GM18868 (cell line): ENCODE data around the gene ATP11A.
A peak's percentile ranks its signal among the peaks of the same experiment; 100 is the strongest.

Experiments
- ATAC-seq: cut with Tn5 transposase; IDR thresholded peaks from one replicate; pipeline ENCODE4 v1.9.1; 2021; ENCODE audit warnings: mild to moderate bottlenecking, moderate library complexity; ENCODE audit not compliant: unreplicated experiment

The ATP11A gene

DNA sequence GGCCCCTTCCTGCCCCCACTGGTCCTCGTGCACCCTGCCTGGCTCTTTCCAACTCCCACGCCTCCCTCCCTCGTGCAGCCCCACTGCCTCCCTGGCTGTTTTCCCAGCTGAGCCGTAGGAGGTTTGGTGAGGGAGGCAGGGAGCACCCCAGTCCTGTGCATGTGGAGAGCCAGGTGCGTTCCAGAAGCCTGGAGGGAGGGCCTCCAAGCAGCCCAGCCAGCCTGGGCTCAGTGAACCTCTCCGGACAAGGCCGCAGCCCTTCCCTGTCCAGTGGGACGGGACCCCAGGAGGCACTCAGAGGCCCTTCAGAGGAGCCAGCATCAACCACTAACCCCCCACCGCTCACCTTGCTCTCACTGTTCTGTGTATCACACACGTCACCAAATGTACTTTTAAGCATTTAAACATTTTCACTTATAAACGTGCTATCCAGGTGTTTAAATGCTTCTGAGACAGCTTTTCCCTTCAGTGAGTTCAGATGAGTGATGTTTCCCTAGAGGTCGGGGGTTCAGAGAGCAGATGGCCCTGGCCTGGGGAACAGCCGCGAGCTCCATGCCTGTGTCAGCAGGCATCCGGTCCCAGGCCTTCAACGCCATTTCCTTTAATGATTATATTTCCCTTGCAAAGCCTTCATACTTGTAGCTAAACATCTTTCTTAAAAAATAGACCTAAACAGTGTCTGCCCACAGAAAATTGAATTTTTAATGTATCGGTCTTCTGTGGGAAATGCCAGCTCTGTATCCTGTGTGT, 122.6 kb downstream of the ATP11A start:
- ATAC-seq, result no peak

DNA sequence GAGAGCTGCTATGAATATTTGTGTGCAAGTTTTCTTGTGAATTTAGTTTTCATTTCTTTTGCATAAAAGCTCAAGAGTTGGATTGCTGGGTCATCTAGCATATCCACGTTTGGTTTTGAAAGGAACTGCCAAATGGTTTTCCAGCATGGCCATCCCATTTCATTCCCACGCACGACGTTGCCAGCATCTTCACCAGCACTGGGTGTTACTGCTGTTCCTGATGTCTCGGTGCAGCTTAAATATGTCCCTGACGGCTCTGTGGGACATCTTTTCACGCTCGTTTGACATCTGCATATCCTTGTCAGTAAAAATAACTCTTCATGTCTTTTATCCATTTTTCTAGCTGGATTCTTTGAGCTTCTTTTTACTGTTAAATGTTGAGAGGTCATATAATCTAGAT, 123.7 kb downstream of the ATP11A start:
- ATAC-seq, result no peak

DNA sequence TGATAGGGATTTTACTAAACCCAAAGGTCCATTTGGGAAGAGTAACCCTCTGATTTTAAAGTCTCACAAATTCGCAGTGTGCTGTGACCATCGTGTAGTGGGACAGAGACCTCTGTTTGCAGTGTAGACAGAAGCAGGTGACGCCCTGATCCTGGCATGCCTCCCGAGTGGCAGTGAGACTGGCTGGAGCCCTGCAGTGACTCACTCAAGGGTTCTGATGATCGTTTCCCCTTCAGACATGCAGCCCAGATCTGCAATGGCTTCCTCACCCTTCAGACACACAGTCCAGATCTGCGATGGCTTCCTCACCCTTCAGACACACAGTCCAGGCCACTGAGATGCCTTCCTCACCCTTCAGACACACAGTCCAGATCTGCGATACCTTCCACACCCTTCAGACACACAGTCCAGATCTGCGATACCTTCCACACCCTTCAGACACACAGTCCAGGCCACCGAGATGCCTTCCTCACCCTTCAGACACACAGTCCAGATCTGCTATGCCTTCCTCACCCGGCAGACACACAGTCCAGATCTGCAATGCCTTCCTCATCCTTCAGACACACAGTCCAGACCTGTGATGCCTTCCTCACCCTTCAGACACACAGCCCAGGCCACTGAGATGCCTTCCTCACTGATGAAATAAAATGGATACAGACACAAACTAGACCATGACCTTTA, 125.2 kb downstream of the ATP11A start:
- no peak for ATAC-seq

DNA sequence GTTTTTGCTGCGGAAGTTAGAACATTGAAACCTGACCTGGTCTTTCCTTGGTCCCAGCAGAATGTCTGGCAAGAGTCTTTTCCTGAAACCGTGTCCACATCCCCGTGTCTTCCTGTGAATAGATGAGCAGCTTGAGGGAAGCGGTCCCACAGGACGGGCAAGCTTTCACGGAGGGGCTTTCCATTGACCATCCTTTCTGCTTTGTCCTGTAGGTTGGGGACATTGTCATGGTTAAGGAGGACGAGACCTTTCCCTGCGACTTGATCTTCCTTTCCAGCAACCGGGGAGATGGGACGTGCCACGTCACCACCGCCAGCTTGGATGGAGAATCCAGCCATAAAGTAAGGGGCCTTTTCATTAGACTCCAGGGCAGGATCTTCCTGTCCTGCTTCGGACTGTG, 126.0 kb downstream of the ATP11A start:
- no peak for ATAC-seq

DNA sequence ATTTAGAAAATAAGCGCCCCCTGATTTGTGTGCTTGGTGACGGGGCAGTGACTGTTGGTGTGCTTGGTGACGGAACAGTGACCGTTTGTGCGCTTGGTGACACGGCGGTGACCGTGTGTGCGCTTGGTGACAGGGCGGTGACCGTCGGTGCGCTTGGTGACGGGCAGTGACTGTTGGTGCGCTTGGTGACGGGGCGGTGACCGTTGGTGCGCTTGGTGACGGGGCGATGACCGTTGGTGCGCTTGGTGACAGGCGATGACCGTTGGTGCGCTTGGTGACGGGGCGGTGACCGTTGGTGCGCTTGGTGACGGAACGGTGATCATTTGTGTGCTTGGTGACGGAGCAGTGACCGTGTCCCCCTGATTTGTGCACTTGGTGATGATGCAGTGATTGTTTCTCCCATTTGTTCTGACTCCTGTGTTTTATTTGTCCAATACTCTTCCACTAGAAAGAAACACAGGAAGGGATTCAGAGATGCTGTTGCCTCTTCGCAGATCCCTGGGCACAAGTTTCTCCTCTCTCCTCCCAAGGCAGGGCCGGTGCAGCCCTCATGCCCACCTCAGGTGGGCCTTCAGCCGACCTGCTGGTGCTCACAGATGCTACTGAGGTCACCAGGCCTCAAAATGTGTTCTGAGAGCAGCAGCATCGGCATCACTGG, 128.3 kb downstream of the ATP11A start:
- no peak for ATAC-seq

DNA sequence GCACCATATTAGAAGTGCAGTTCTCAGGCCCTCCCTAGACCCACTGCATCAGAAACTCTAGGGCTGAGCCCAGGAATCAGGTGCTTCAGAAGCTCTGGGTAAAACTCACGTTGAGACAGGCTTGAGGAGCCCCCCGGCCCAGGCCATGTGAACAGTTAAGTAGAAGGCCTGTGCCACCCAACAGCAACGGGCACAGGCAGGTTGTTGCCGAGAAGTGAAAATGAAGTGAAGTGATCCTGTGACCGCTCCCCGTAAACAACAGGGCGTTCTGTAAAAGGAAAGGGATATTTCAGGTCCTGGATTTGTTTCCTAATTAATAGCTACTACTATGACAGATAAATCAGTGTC, 128.8 kb downstream of the ATP11A start:
- ATAC-seq, result no peak

DNA sequence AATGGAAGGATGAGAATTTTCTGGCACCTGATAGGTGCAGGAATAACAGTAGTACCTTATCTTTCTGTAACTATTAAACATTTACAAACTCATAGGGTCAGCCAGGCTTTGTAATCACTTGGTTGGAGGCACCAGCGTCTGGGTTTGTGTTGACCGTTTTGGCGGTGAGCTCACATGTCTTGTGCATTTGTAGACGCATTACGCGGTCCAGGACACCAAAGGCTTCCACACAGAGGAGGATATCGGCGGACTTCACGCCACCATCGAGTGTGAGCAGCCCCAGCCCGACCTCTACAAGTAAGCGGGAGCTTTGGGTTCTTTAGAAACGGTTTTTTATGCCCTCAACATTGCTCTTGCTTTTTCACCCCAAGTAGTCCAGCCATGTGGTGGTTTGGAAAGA, 129.3 kb downstream of the ATP11A start:
- ATAC-seq, result no peak

DNA sequence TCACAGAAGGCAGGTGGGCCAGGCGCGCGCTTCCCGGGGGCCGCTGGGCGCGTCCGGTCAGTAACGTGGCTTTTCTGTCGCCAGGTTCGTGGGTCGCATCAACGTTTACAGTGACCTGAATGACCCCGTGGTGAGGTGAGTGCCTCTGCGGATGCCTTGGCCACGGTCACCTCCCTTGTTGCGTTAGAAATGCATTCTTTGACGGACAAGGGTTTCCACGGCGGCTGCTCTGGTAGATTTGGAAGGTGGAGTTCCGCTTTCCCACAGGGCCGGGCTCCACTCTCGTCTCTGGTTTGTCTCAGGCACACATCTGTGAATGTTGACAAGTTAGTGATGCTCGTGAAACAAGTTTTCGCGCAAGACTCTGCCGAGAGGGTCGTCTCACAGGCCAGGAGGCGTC, 130.0 kb downstream of the ATP11A start:
- no peak for ATAC-seq

DNA sequence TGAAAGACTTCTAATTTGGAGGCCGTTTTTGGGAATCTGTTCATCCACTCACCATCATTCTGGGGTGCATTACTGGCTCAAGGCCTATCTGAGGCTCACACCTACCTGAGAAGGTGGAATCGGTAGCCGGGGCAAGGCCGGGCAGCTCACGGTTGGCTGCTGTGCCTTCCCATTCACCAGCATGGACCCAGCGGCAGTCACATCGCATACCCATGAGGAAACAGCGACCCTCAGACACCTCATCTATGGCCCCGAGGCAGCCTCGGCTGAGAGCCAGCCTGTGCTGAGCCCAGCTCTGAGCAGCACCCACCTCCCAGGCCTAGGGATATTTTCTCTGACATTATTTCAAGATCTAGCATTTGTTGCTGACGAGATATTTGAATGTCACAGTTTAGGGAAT, 130.5 kb downstream of the ATP11A start:
- ATAC-seq, result no peak

DNA sequence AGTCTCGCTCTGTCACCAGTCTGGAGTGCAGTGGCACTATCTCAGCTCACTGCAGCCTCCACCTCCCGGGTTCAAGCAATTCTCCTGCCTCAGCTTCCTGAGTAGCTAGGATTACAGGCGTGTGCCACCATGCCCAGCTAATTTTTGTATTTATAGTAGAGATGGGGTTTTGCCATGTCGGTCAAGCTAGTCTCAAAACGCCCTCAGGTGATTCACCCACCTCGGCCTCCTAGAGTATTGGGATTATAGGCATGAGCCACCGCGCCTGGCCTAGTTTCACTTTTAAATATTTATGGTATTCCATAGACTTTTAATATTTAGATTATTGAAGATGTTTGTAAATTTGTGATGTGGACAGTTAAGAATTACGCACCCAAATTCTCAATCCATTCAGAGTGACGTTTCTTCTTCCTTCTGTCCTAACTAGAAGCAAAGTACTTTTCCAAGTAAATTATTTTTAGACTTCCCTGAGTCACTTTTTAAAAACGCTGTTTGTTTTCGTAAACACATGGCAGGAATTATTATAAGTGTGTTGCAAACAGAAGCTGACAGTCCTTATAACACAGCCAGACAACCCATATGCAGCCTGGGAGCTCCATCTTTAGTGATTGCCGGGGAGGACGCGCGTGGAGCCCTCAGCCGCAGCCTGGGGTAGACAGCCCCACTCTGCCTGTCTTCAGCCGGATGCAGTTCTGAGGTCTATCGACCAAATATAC, 131.7 kb downstream of the ATP11A start:
- no peak for ATAC-seq

DNA sequence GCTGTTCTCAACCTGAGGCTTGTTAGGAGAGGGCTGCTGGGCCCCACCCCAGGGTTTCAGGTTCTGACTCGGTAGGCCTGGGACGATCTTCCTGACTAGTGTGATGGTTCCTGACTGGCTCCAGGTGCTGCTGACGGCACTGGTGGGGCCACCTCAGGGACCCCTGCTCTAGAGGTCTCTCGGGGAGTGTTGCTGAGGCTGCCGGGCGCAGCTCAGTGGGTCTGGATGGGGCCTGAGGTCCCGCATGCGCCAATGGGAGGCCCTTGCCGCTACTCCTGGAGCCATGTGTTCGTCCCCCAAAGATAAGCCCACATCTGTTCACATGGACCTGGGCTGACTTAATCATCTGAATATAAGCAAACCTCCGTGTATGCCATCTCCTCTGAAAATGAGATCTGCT, 133.0 kb downstream of the ATP11A start:
- ATAC-seq, result no peak

DNA sequence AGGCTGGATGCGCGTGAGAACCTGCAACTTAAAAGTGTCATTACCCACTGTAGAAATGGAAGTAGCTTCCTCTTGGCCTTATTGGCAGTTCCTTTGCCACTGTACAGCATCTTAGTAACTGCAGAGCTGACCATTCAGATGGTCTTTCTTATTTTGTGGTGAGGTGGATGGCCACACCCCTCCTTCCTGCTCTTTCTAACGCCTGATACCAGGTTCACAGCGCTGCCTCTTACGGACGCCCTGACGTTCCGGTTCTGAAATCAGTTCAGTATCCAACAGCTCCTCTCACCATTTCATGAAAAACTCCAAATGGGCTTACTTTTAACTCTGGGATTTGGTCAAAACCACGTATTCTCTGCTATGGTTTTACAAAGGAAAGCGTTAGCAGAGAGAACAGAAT, 134.6 kb downstream of the ATP11A start:
- no peak for ATAC-seq

DNA sequence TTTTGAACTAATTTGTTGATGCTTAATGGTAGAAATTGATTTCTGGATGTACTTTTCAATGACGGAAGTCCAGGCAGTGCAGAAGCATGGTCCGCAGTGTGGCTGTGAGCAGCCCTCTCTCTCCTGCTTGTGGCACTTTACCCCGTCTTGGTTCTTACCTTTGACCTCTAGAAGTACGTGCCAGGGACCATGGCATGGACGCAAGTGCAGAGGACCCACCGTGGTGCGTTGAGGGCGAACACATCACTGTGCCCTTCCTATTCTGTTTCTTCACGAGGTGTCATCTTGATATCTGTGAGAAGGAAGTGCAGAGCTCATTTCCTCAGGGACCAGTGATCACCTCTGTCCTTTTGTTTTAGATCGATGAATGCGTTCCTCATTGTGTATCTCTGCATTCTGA, 135.2 kb downstream of the ATP11A start:
- no peak for ATAC-seq

DNA sequence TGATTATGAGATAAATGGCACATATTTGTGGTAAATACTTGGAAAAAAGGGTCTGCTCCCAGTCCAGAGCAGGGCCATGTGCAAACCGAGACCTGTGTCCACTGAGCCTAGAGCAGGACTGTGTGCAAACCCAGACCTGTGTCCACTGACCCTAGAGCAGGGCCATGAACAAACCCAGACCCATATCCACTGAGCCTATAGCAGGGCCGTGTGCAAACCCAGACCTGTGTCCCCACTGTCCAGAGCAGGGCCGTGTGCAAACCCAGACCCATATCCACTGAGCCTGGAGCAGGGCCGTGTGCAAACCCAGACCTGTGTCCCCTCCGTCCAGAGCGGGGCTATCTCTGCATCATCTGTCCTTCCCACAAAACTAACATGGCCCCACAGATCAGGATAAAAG, 136.0 kb downstream of the ATP11A start:
- no peak for ATAC-seq

DNA sequence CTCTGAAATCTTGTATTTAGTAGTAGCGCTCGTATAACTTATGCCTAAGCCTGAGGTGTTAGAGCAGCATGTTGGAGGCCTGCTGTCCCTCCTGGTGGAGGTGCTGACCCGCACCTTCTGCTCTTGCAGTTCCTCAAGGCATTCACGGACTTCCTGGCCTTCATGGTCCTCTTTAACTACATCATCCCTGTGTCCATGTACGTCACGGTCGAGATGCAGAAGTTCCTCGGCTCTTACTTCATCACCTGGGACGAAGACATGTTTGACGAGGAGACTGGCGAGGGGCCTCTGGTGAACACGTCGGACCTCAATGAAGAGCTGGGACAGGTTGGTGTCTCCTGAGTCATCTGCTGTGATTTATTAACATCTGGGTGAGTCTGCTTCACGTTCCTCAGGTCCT, 136.7 kb downstream of the ATP11A start:
- ATAC-seq, result no peak

DNA sequence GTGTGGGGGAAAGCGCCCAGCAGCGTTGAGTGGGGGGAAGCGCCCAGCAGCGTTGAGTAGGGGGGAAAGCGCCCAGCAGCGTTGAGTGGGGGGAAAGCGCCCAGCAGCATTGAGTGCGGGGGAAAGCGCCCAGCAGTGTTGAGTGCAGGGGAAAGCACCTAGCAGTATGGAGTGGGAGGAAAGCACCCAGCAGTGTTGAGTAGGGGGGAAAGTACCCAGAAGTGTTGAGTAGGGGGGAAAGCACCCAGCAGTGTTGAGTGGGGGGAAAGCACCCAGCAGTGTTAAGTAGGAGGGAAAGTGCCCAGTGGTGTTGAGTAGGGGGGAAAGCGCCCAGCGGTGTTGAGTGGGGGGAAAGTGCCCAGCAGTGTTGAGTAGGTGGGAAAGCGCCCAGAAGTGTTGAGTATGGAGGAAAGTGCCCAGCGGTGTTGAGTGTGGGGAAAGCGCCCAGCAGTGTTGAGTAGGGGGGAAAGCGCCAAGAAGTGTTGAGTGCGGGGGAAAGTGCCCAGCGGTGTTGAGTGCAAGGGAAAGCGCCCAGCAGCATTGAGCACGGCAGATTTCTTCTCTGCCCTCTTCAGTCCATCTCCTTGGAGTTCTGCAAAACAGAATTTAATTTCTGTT, 138.4 kb downstream of the ATP11A start:
- peak; percentile 93 for ATAC-seq

DNA sequence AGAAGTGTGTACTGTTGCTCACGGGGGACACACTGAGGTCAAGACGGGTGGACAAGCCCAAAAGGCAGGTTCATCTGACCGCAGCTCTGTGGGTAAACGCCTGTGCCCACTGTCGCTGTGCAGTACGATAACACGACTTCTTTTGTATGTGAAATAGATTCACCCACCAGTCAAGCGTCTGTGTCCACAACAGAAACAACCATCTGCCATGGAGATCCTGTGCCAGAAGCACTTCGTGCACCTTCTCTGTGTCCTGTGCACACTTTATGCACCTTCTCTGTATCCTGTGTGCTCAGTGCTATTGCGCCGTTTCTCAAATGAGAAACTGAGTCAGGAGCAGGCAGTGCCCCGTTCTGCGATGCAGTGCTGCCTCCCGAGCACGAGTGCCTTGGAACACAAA, 138.9 kb downstream of the ATP11A start:
- no peak for ATAC-seq

DNA sequence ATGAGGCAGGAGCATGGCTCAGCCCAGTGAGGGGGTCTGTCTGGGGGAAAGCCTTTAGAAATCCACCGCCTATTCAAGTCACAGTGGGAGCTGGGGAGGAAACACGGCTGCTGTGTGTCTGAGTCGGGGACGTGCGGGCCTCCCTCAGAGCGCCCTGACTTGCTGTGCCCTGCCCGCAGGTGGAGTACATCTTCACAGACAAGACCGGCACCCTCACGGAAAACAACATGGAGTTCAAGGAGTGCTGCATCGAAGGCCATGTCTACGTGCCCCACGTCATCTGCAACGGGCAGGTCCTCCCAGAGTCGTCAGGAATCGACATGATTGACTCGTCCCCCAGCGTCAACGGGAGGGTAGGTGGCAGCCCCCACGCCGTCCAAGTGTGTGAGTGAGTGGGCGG, 141.4 kb downstream of the ATP11A start:
- no peak for ATAC-seq

DNA sequence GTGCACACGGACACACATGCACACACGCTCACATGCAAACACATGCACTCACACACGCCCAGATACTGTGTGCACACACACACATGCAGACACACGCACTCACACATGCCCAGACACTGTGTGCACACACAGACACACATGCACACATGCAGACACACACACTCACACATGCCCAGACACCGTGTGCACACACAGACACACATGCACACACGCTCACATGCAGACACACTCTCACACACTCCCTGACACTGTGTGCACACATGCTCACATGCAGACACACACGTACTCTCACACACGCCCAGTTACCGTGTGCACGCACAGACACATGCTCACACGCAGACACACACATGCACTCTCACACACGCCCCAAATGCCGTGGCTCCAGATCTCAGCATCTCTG, 142.0 kb downstream of the ATP11A start:
- no peak for ATAC-seq

DNA sequence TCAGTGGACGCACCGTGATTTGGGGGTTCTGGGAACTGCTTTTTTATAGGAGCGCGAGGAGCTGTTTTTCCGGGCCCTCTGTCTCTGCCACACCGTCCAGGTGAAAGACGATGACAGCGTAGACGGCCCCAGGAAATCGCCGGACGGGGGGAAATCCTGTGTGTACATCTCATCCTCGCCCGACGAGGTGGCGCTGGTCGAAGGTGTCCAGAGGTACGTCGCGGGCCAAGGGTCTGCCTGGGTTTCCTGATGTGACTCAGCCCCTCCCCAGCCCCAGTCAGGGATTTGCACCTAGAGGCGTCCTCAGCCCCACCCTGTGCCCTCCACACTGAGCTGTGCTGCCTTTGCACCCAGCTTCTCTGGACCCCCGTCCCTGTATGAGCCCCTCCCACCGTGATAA, 143.0 kb downstream of the ATP11A start:
- ATAC-seq, result no peak

DNA sequence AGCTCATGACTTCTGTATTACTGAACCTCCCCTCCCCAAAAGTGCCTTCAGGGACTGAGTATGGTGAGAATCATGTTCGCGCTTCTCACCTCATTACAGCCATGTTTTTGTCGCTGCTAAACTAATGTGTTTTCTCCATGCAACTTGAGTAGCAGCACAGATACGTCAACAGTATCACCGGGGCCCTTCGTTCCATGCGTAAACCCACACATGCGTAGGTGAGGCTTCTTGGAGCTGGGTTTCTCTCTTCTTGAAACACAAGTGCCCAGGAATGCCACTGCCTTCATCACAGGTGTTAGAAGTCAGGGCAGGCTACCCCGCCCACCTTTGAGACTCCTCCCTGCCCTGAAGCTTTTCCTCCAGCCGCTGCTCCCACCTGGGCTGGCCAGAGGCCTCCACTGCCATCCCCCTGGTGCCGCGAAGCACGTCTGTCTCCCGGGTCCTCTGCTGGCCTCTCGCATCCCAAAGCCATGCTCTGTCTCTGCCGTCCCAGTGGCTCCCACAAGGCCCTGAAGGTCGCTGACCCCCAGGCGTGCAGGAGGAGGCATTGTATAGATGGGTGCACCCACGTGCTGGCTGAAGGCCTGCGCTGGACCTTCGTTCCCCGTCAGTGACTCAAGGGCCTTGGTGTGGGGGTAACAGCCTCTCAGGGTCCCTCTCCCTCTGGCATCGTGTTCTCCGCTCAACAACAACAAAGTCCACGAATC, 143.9 kb downstream of the ATP11A start:
- no peak for ATAC-seq
